ENCODE results near the gene ATP5MG. TPM values are rescaled to one million over a fixed set of nuclear protein-coding genes. Genes with fewer than 3 reads are reported as not detected.
"Not testable (repeated sequence)": the region's sequence is repeated elsewhere in the genome, so short reads cannot be mapped to it uniquely, and the experiment has no call there.

The ATP5MG gene
- total RNA-seq, 6 donors from 2014 or later: 22.2 to 178 (median 58.0) TPM

DNA sequence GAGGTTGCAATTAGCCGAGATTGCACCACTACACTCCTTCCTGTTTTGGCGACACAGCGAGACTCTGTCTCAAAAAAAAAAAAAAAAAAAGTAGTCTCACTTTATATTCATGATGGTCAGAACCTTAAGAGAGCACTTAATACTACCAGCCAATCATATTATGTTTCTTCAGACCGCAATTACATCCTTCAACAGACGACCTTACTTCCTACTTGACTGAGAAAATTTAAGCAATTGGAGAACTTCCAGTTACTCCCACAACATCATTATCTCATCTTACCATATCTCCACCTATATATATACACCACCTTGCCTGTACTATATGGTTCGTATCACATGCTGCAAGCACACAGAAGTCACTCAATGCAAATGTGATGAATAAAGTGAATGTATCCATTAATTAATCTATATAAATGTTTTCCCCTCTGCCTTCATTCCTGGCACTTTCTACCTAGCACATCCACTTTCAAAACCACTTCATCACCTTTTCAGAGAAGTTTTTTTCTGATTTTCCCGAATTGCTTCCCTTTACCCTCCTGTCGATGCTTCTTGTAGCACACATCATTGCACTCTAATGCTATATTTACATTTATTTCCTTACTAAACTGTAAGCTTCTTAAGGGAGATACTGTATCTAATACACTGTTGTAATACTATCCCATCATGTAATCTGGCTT, 13.8 kb downstream of the ATP5MG start:
- no peak for TF ChIP-seq POLR2A (IDR thresholded peaks at IDR 0.05)
- TF ChIP-seq, protein P1, sequence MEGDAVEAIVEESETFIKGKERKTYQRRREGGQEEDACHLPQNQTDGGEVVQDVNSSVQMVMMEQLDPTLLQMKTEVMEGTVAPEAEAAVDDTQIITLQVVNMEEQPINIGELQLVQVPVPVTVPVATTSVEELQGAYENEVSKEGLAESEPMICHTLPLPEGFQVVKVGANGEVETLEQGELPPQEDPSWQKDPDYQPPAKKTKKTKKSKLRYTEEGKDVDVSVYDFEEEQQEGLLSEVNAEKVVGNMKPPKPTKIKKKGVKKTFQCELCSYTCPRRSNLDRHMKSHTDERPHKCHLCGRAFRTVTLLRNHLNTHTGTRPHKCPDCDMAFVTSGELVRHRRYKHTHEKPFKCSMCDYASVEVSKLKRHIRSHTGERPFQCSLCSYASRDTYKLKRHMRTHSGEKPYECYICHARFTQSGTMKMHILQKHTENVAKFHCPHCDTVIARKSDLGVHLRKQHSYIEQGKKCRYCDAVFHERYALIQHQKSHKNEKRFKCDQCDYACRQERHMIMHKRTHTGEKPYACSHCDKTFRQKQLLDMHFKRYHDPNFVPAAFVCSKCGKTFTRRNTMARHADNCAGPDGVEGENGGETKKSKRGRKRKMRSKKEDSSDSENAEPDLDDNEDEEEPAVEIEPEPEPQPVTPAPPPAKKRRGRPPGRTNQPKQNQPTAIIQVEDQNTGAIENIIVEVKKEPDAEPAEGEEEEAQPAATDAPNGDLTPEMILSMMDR (IDR thresholded peaks at IDR 0.05): no peak
- no peak for TF ChIP-seq POLR2AphosphoS5 (IDR thresholded peaks at IDR 0.05)
- no peak for TF ChIP-seq EP300 (IDR thresholded peaks at IDR 0.05)
- DNase-seq: no peak
- Histone ChIP-seq H3K27me3 (no peaks in the 10 kb centered on the region), H3K36me3 (peaks cover 0 to 9% (median 4%) of the 10 kb centered on the region in 4 donors), H3K4me1 (peaks cover 0 to 5% (median 0%) of the 10 kb centered on the region in 4 donors), H3K4me3 (no peak overlapping the region), H3K27ac (no peak overlapping the region), H3K9me3 (no peaks in the 10 kb centered on the region)
- 55 to 76% methylated on average over 8 of the region's 8 CpGs for WGBS, 2 donors
- no peak for ATAC-seq (ENCODE audit: low FRiP score in 2 of 2)

GRCh38 chr11:118415739-118416068, 14.3 kb downstream of the ATP5MG start:
- Histone ChIP-seq H3K36me3 (peaks cover 0 to 9% (median 4%) of the 10 kb centered on the region in 4 donors), H3K4me3 (no peak overlapping the region), H3K4me1 (peaks cover 0 to 5% (median 0%) of the 10 kb centered on the region in 4 donors), H3K27ac (no peak overlapping the region), H3K27me3 (no peaks in the 10 kb centered on the region), H3K9me3 (no peaks in the 10 kb centered on the region)
- no peak for DNase-seq
- TF ChIP-seq EP300 (IDR thresholded peaks at IDR 0.05) (no peak), POLR2A (IDR thresholded peaks at IDR 0.05) (no peak)
- TF ChIP-seq, protein P1 (IDR thresholded peaks at IDR 0.05): no peak
- ATAC-seq (ENCODE audit: low FRiP score in 2 of 2): peak in 1 of 2 donors; percentile 55

GRCh38 chr11:118416900-118417299, 15.5 kb downstream of the ATP5MG start:
- not testable (repeated sequence) for DNase-seq; H3K4me1 ChIP-seq; H3K27me3 ChIP-seq; H3K4me3 ChIP-seq; ATAC-seq (ENCODE audit: low FRiP score in 2 of 2); H3K27ac ChIP-seq; H3K36me3 ChIP-seq; H3K9me3 ChIP-seq

DNA sequence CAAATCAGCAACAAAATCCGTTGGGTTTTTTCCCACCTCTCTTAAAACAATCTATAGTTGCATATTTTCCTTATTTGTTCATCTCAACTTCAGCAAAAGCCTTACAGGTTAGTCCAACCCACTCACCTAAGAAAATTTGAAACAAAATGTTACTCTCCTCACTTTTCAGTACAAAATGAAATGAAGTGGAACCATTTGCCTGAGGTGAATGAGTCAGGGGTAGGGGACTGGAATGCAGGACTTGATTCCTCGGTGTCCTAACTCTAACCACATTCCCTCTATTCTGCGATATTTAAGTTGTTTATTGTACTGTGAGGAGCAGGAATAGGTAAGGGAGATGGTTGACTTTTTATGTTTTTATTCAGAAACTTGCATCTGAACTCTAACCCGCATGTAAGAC, 16.4 kb downstream of the ATP5MG start:
- H3K27ac ChIP-seq: no peak overlapping the region
- WGBS, 2 donors: 82 to 84% methylated on average over 4 of the region's 4 CpGs
- no peaks in the 10 kb centered on the region for H3K9me3 ChIP-seq

GRCh38 chr11:118418766-118419165, 17.4 kb downstream of the ATP5MG start:
- H3K4me3 ChIP-seq: no peak overlapping the region
- no peak for ATAC-seq (ENCODE audit: low FRiP score in 2 of 2)
- peaks cover 0 to 5% (median 0%) of the 10 kb centered on the region in 4 donors for H3K4me1 ChIP-seq
- no peak for DNase-seq
- TF ChIP-seq POLR2AphosphoS5 (IDR thresholded peaks at IDR 0.05) (no peak), EP300 (IDR thresholded peaks at IDR 0.05) (no peak), POLR2A (IDR thresholded peaks at IDR 0.05) (no peak)
- TF ChIP-seq, protein P1 (IDR thresholded peaks at IDR 0.05): no peak
- 76 to 84% methylated on average over 5 of the region's 5 CpGs for WGBS, 2 donors
- H3K27ac ChIP-seq: no peak overlapping the region
- H3K36me3 ChIP-seq: peaks cover 0 to 7% (median 3%) of the 10 kb centered on the region in 4 donors
- no peaks in the 10 kb centered on the region for H3K9me3 ChIP-seq
- H3K27me3 ChIP-seq: no peaks in the 10 kb centered on the region

More for the DNA sequence above, 16.4 kb downstream of the ATP5MG start:
- Histone ChIP-seq H3K27me3 (no peaks in the 10 kb centered on the region), H3K4me3 (no peak overlapping the region), H3K36me3 (peaks cover 0 to 9% (median 4%) of the 10 kb centered on the region in 4 donors), H3K4me1 (peaks cover 0 to 5% (median 0%) of the 10 kb centered on the region in 4 donors)
- no peak for ATAC-seq (ENCODE audit: low FRiP score in 2 of 2)
- DNase-seq: no peak
- TF ChIP-seq POLR2A (IDR thresholded peaks at IDR 0.05) (no peak), POLR2AphosphoS5 (IDR thresholded peaks at IDR 0.05) (no peak), EP300 (IDR thresholded peaks at IDR 0.05) (no peak)
- TF ChIP-seq, protein P1 (IDR thresholded peaks at IDR 0.05): no peak
